Stimulated activated CD8-positive, alpha-beta memory T cell treated with anti-CD3 and anti-CD28 coated beads, Interleukin-15, amount 100 ng/mL, for 48 hours (primary cell): ENCODE data around the gene NAT9.

ENCODE experiments used
- DNase-seq, 2 donors: peaks; one replicate each; pipeline ENCODE4 v3.0.0-alpha.2; 2020; ENCODE audit warnings: low read depth in 2 of 2

NAT9 gene, protein sequence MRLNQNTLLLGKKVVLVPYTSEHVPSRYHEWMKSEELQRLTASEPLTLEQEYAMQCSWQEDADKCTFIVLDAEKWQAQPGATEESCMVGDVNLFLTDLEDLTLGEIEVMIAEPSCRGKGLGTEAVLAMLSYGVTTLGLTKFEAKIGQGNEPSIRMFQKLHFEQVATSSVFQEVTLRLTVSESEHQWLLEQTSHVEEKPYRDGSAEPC

DNA sequence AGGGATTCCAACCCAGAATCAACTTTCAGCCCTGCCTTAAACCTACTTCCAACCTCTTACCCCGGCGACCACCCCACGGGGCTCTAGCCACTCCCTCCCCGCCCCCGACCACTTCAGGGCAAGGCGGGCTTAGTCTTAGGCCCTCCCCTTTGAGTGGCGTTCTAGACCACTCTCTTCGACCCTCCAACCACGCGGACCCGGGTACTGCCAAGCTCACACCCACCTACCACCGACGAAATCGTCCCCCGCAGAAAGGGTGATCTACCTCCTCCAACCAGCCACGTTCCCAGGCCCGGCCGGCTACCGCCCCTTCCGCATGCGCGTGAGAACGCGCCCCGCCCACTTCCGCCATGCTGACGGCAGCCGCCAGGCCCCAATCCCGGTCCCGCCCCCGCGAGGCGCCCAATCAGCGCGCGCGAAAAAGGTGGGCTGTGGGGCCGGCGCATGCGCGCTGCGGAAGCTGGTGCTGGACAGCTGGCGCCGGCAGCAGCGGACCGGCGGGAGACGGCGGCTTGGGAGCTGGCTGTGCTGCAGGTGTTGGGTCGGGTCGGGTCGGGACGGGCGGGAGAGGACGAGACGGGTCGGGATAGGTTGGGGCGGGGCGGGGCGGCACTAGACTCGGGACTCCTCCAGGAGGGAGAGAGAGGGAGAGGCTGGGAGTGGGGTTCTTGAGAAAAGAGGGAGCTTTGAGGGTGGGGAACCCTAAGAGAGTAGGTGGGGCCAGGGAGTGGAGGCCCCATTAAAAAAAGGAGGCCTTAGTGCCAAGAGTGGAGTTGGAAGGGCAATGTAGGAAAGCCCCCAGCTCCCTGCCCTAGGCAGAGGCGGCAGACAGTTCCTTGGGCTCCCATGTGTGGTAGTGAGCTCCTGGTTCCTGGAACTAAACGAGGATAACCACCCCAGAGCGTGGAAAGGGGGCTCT lies at the start of gene NAT9:
Gene NAT9 (minus strand): TSS at position 302 of the 919 bp plus-strand sequence. CDS start 647 bp downstream, outside the sequence.
- DNase-seq, result peak; percentile 99

DNA sequence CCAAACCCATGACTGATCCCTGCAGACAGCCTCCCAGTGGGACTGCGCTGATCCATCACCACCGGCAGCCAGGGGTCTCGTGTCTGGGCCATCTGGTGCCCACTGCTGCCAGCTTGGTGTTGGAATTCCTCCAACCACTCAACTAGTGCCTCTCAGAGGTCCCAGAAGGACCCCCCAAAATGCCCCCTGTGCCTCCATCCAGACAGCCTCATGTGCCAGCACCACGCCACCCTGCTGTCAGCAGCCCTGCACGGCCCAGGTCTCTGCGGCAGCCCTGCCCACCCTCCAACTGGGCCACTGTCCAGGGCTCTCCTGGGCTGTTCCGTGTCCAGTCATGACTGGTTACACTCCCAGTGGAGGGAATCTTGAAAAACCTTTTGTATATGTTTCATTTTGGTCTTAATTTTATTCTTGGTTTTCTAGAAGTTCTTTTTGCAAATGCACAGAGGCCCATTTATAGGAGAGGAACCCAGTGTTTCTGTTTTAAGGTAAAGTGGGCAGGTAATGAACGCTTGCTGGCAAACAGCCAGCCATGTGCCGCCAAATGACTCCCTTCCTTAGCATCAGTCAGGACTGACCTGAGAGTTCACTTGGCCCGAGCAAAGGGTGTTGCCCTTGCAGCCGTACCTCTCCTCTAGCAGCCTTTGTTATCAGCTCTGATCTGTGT lies 48.9 kb upstream of the NAT9 start:
- DNase-seq, result no peak

GRCh38 chr17:74822939-74823367 lies 46.8 kb upstream of the NAT9 start:
- no peak for DNase-seq

- no peak for DNase-seq
These were observed 46.3 kb upstream of the NAT9 start for GRCh38 chr17:74822335-74822938.

- DNase-seq, result no peak
These were observed 45.6 kb upstream of the NAT9 start for GRCh38 chr17:74821655-74822334.

DNA sequence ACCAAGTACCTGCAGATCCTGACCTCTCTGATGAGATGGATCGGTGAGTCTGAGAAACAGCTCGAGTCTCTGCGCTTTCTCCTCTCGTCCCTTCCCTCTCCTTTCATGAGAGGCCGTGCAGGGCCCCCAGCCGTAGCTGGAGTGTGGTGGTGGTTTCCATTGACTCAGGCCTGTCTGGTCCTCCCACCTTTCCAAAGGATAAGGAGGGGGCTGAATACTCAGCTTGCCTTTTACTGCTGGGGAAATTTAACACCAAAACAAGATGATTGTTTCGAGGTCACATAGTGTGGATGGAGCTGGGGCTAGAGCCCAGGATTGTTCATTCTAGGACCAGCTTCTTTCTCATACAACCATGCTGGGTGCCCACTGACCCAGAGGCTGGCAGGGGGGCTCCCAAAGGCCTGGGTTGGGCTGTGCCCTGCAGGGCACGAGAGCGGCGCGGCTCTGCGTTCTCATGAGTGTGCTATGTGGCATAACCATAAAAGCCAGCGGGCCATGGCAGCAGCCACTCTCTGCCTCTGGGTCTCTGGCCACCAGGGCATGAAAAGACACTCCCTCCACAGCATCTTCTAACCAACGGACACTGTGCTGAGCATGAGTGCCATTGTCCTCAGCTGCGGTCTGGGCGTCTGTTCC lies 43.8 kb upstream of the NAT9 start:
- DNase-seq, result no peak

DNA sequence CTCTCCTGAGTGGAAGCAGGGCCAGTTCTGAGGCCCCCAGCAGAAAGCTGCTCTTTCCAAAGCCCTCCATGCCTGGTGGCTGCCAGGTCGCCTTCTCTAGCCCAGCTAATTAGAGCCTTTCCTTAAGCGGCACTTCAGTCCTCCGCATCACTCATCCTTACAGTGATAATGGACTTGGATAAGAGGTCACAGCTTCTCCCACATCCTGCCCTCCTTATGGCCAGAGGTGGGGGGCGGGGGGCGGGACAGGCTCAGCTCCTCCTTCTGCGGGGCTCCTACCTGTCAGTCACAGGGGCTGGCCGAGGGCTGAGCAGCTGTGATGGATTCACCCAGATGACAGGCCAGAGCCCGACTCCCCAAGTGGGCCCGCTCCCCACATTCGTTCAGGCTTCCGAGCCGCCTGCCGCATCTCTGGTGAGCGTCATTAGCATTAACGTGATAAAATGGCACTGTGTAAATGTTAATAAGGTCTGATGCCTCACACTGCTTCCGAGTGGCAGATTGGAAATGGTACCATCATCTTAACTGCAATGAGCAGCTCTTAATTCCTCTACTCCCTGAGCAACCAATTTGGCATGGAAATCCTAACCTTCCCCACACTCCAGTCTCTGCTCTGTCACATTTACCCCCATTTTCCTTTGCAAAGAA lies 42.3 kb upstream of the NAT9 start:
- DNase-seq, result no peak

DNA sequence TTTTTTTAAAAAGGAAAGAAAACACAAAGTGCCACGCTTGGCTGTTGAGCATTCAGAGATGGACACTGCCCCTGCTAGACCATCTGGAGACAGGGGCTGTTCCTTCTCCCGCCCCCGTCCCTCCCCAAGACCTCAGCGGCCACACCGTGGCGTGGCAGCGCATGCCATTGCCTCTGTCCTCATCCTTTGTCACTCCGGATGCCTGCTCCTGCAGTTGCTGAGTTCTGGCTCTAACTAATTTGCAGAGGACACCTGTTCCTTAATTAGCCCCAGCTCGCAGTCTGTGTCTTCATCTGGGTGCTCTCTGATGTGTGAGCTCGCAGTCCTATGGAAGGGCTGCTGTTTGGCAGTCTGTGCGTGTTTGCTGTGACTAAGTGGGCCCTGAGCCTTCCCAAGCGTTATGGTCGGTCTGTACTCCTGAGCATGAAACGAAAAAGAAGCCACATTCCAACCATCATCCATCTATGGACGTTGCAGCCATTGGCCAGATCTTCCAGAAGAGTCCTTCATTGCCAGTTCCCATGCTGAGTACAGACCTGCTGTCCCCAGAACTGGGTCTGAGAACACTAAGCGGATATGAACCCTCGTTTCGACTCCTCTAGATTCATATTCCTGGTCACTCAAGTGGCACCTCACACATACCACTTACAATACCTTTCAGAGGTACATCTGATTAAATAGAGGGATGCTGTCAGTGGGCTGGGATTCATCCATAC lies 40.9 kb upstream of the NAT9 start:
- DNase-seq, result no peak

- no peak for DNase-seq
These were observed 39.6 kb upstream of the NAT9 start for GRCh38 chr17:74815550-74816370.

DNA sequence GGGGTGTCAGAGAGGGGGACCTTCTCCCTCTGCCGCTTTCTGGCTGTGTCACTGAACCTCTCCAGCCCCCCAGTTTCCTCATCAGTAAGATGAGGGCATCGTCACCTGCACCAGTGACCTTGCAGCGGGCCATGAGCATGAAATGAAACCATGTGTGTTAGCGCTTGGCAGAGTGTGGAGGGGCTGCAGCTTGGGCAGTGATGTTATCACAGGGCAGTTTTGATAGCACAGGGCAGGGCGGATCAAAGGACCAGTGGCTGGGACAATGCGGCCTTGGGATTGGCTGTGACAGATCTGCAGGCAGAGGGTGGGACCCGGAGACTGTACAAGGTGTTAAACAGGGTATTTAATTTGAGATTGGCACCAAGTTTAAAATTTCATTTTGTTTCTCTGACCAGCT lies 38.9 kb upstream of the NAT9 start:
- no peak for DNase-seq

DNA sequence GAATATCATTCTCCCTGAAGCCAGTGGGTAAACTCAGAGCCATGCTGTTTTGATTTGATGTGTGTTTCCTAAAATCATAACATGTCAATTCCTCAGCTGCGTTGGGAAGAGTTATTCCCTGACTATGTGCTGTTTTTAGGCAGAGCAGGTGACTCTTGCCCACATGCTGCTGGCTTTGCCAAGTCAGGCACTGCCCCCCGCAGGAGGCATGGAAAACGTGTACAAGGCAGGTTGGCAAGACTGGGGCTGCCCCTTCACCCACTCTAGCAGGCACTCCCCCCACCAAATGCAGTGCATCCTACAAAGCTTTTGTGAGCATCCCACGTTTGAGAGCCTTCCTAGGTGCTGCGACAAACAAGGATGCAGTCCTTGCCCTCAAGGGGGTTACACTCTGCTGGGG lies 38.3 kb upstream of the NAT9 start:
- DNase-seq, result no peak

DNA sequence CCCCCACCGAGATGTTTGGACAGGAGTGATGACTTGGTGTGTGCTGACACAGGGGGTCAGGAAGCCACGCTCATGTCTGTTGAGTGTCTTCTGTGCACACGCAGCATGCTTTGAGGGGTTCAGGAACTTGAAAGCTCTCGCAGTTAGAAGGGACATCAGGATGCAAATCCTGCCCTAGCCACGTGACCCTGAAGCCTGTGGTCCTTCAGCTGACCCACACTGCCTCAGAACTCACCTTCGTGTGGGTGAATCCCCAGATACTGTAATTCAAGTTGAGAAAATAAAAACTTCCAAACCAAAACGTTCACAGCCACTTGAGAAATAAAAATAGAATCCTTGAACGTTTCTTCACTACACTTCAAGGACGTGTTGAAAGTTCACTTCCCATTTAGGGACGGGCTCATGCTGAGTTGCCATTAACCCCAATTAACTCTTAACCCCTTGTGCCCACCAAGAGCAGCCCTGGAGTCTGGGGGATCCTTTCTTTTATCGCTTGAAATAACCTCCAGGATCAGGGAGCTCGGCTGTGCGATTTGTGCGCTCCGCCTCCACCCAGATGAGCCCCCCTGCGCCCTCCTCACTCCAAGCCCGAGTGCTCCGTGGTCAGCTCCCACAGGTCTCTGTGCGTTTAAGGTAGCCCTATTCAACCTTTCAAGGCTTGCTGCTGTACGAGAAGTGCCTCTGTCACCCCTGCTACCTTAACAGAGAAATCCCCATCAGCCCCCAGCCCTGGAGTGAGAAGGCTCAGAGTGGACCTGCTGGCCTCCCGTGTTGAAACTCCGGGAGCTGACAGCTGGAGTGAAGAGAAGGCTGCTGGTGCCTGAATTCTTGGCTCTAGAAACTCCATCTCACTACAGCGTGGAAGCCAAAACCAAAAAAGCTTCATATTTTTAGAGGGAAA lies 36.2 kb upstream of the NAT9 start:
- no peak for DNase-seq

- no peak for DNase-seq
These were observed 34.7 kb upstream of the NAT9 start for GRCh38 chr17:74810699-74811485.

DNA sequence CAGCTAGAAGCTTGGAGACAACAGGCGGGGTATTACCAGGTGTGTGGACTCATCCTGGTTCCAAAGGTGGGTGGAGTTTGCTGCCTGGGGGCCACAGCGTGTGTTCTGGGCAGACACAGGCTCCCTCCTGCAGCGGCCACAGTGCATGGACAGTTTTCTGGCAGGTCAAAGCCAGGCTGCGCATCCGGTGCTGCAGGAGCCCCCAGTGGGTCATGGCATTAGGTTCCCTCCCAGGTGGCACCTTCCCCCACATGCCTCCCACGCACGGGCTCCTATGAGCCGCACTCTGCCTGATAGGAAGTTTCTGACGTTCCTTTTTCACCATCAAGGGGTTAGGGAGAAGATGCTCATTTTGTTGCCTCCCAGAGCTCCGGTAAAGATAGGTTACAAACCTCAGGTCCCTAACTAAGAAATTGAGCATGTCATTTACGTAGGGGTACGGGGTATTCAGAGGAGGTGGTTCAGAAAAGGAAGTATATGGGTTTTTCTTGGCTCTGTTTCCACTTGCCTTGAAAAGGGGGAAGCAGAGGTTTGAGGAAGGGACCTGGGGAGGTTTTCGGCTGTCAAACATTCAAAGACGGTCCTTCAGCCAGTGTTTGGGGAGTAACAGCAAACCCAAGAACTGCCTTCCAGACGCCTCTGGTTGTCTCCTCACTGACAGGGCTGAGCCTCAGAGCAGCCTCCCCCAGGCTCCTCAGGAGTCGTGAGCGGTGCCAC lies 32.7 kb upstream of the NAT9 start:
- DNase-seq, result no peak

GRCh38 chr17:74807925-74808324 lies 31.8 kb upstream of the NAT9 start:
- no peak for DNase-seq

GRCh38 chr17:74807441-74807840 lies 31.3 kb upstream of the NAT9 start:
- no peak for DNase-seq

DNA sequence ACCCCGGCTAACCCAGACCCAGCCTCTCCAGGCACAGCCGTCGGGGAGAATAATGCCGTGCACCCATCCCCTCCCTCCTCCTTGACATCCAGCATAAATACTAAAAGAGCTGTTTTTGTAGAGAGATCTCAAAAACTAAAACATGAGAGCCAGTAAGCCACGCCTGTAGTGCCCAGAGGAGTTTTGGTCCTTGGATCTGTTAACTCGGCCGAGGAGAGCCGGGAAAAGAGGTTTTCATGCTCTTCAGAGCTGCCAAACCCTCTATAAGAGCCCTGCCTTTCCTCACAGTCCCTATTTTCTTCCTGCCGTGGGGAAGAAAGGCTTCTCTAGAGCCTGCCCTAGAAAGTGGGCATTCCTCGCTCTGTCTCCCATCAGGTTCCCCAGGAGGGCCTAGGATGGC lies 30.2 kb upstream of the NAT9 start:
- DNase-seq, result no peak
